AG10803 (cell line): ENCODE data around the gene ABHD15.

ENCODE experiments used
- DNase-seq: peaks from one replicate; pipeline ENCODE4 v3.0.0; 2010; ENCODE audit warnings: low read depth
- H3K4me3 ChIP-seq: 2 replicates; pipeline ENCODE4 v1.5.1; 2011; ENCODE audit warnings: mild to moderate bottlenecking, low read length, control low read depth
- CTCF ChIP-seq: conservative IDR thresholded peaks from 2 replicates; pipeline ENCODE4 v1.5.1; 2011; ENCODE audit warnings: mild to moderate bottlenecking, low read length, control low read depth, inconsistent platforms

Gene ABHD15

GRCh38 chr17:29584452-29585079, 17.7 kb upstream of the ABHD15 start:
- no peak overlapping the region for H3K4me3 ChIP-seq
- TF ChIP-seq CTCF, result no peak
- DNase-seq, result no peak

- no peak overlapping the region for H3K4me3 ChIP-seq
- no peak for DNase-seq
- no peak for TF ChIP-seq CTCF
Measured at GRCh38 chr17:29583324-29584248, 16.7 kb upstream of the ABHD15 start.

GRCh38 chr17:29582772-29583171, 15.9 kb upstream of the ABHD15 start:
- no peak overlapping the region for H3K4me3 ChIP-seq
- TF ChIP-seq CTCF, result no peak
- DNase-seq, result no peak

GRCh38 chr17:29582254-29582765, 15.5 kb upstream of the ABHD15 start:
- H3K4me3 ChIP-seq, result no peak overlapping the region
- no peak for DNase-seq
- TF ChIP-seq CTCF, result no peak

- TF ChIP-seq CTCF, result no peak
- H3K4me3 ChIP-seq, result no peak overlapping the region
- no peak for DNase-seq
Measured at GRCh38 chr17:29581583-29582253, 14.9 kb upstream of the ABHD15 start.

GRCh38 chr17:29579866-29580771, 13.3 kb upstream of the ABHD15 start:
- TF ChIP-seq CTCF, result peak; percentile 85
- H3K4me3 ChIP-seq, result no peak overlapping the region
- DNase-seq, result peak; percentile 75
